ENCODE data around the gene CYBC1.

Gene CYBC1

DNA sequence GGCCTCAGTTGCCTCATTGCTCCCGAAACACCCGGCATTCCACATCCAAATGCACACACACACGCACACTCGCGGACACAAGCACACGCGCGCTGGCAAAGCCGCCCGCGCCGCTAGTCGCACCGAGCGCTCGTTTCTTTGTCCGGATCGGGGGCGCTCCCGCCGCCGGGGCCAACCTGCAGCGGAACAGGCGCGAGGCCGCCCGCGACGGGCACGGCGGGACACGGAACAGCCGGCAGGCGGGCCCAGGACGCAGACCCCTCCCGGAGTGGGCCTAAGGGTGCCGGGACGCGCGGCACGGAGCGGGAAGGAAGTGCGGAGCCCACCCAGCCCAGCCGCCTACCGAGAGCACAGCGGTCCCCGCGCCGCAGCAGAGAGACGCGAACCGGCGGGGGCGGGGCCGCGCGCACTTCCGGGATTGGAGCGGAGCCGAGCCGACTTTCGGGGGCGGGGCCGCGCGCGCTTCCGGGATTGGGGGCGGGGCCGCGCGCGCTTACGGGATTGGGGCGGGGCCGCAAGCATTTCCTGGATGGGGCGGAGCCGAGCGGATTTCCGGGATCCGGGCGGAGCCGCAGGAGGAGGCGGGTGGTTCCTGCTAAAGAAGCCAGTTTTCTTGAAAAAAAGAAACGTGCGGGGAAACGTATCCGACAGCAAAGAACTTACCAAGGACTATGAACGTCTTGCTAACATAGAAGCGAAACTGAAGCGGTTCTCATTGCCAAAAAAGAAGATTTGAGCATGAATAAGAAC, at the start of gene CYBC1:
Gene CYBC1, minus strand, starts transcription at position 396 of the 750 bp plus-strand sequence. CDS start 1,498 bp downstream, outside the sequence.
- peak; percentile 97 for DNase-seq

DNA sequence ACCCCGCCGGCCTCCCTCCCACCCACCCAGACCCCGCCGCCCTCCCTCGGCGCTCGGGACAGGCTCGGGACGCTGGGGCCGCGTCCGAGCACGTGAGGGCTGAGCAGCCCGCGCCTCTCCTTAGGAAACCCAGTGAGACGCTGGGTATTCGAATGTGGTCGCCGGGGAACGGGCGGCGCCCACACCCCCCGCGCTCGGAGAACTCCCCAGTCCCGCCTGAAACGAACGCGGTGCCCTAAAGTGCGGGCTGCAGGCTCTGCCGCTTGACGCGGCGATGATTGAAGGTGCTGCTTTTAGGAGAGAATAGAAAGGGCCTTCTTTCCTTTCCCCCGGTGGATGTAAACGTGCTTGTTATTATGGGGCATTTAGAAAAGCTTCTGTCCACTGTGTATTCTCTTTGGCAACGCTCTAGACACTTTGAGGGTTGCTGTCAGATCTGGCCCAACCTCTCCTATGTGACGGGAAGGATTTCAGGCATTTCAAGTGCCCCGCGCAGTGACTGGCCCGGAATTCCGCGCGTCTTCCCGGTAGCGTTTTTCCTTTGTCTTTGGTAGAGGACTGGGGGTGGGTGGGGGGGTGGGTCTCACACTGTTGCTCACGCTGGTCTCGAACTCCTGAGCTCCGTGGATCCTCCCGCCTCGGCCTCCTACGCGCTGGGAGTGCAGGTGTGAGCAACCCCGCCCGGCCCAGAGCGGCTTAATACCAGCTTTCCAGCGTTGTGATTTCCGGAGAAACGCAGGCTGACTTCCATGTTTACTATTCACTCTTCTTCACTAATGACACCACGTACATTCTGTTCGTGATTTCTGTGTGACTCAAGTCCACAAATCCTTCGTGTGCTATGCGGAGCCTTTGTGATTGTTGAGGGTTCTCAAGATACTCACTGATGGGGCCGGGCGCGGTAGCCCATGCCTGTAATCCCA, 47.2 kb upstream of the CYBC1 start:
- DNase-seq, result peak; percentile 55

DNA sequence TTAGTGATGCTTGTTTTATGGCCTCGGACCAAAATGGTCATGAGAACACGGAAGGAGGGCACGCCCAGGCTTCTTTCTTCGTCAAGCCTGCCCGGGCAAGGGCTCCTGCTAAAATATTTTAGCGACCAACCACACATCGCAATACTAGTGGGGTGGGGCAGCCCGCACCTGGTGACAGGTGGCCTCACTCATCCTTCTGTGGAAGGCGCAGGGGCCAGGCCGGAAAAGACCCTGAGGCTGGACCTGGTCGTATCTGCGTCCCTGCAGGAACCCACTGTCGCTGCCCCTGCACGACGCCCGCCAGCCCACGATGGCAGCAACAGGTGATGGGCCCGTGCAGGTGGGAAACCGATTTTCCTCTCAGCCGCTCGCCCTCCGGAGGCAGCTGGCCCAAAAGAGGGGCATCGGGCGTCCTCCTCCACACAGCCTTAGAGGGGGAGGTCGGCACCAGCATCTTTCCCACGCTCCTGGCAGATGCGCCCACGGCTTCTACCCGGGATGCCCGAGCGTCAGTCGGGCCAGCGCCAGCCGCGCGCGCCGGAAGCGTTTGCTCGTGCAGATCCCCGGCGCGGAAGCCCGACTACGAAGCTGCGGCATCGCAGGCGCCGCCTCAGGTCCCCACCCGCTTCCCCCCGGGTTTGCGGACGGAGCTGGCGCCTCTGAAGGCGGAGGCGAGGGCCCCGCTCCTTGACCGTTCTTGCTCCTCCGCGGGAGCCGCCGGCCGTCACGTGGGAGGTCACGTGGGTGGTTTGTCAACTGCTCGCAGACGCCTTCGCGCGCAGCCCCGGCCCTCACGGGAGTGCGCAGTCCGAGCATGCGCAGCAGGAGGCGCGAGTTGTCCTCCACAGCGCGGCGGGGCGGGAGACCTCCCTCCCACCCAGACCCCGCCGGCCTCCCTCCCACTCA, 46.2 kb upstream of the CYBC1 start:
- peak; percentile 96 for DNase-seq

DNA sequence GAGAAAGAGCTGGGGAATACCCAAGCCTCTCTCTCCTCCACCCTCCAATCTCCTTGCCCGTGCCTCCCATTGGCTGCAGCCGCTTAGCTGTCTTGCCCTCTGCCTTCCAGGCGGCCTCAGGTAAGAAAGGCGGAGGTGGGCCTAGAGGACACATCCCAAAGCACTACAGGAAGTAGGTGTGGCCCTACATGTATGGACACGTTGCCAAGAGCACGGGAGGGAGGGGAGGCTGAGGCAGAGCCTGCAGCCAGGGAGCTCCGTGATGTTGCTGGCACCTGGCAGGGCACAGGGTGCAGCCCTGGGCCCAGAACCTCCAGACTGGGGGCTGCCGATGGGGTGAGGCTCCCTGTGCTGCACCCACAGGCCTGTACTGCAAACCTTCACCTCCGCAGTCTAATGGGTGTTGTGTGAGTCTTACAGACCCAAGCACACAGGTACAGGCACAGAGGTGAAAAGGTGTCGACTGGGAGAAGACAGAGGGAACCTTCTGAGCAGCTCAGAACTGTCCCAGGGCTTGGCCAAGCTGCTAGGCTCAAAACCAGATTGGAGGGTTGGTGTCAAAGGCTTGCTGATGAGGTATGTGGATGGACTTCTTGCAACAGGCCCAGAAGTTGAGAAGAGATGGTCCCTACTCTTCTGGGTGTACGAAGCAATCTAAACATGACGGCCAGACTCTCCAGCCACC, 45.4 kb upstream of the CYBC1 start:
- no peak for DNase-seq

DNA sequence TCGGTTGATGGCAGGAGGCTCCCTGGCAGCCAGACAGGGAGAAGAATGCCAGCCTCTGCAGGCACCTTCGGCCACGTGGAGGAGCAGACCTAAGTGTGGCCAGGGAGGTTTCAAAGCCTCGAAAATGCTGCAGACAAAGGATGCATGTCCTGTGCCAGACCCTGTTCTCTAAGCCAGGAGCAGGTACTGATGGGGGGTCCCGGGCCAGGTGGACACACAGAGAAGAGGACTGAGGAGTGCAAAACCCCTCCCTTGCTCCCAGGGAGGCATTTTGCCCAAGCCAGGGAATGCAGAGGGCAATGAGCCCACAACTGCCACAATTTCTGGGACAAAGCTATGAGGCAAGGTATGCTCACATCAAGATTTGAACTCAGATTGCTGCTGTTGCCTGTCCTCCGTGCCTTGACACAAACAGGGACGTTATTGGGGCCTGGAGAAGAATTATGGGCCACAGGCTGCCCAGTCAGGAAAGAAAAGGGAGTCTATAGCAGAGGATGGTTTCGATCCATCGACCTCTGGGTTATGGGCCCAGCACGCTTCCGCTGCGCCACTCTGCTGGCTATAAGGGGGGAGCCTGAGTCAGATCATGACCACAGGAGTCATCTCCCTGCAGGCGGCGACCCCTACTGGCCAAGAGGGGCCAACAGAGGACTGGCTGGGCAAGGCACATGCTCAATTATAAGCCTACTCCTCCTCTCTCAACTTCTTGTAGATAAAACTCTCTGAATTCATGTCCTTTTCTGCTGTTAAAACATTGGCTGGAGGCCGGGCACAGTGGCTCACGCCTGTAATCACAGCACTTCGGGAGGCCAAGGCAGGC, 43.9 kb upstream of the CYBC1 start:
- peak; percentile 88 for DNase-seq

DNA sequence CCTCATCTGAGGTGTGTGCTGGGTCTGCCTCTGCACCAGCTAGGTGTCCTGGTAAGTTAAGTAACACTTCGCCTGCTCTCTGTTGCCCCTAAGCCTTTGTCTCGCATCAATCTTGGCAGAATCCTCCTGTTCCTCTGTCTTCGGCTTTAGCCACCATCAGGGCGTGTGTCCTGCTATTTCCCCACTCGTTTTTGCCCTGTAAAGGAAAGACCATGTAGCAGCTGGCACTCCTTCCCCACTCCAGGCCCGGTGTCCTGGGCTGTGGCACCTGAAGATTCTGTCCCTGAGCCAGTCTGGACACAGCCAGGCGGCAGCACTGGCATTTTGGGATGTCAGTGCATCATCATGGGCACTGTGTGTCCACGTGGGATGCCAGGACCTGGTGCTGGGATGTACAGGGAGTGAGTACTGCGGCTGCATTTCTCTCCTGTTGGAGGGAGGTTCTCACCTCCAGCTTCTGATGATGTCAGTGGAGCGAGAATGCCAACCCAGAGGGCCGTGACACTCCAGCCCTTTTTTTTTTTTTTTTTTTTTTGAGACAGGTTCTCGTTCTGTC, 42.8 kb upstream of the CYBC1 start:
- DNase-seq, result no peak

DNA sequence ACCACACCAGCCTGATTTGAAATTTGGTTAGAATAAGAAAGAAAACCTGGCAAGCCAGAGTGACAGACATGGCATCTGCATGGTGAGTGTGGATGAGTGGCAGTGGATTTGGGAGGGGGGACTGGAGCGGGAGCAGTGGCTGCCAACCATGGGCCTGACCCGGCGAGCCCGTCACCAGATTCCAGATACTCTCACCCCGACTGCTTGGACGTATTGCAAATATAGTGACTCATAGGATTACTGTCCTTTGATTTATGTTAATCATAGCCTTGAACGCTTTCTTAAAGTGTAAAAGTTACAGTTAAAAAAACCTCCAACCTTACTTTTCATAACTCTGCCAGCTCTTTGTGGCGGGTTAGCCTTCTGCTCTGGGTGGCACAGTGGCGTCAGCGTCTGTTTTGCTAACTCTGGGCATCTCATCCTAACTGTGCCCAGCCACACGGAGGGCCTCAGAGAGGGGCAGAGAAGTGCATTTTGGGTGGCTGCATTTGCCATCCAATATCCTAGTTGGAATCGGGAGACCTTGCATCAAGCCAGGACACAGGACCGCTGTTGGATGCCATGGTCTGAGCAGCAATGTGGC, 42.2 kb upstream of the CYBC1 start:
- no peak for DNase-seq

DNA sequence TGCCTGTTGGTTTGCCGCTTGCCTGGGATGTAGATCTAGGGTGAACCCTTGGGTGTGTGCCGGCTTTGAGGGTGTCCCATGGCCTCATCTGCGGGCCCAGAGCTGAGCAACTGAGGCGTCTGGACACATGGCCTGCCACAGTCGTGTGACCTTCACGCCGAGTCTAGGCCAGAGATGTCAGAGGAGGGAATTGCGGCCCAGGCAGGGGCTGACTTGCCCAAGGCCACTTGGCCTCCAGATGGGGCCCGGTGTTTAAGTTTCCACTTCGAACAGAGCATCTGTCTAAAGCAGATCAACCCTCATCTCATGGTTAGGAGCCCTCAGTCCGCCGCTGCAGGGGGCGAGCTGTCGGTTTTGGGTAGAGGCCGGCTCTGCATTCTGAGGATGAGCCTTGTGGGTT, 41.0 kb upstream of the CYBC1 start:
- no peak for DNase-seq

DNA sequence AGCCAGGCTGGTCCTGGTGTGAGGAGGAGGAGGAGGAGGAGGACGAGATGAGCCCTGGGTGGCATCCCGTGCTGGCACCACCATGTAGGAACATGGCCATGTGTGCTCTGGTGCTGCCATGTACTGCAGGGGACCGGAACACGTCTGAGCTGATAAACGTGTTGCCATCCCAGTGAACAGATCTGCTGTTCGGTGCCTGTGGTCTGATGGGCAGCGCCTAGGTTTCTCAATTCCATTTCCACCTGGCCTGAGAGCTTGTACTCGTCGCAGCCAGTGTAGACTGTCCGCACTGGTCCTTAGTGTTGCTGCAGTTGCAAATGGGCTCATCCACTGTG, 40.6 kb upstream of the CYBC1 start:
- DNase-seq, result no peak

DNA sequence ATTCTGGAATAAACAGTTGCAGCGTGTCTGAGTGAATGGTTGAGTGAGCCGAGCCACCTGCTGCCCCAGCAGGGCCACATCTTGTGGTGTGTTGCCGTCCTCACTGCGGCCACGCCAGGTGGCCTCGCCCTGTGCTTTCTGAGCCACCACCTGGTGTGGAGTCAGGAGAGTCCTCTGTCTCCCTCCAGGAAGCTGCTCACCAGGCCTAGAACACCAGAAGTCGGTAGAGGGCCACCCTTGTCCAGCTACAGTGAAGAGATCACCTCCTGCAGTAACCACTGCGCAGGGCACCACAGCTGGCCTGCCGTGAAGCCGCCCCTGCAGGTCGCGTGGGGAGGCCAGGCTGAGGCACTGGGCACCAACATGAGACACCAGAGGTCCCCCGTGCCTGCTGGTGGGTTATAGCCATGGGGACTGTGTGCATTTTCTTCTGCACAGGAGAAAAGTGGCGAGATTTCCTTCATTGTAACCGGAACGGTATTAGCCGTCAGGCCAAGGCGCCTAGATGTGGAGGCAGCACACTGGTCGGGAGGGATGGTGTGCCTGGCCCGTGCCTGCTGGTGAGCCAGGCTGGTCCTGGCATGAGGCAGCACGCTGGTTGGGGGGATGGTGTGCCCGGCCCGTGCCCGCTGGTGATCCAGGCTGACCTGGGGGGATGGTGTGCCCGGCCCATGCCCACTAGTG, 40.1 kb upstream of the CYBC1 start:
- DNase-seq, result no peak

DNA sequence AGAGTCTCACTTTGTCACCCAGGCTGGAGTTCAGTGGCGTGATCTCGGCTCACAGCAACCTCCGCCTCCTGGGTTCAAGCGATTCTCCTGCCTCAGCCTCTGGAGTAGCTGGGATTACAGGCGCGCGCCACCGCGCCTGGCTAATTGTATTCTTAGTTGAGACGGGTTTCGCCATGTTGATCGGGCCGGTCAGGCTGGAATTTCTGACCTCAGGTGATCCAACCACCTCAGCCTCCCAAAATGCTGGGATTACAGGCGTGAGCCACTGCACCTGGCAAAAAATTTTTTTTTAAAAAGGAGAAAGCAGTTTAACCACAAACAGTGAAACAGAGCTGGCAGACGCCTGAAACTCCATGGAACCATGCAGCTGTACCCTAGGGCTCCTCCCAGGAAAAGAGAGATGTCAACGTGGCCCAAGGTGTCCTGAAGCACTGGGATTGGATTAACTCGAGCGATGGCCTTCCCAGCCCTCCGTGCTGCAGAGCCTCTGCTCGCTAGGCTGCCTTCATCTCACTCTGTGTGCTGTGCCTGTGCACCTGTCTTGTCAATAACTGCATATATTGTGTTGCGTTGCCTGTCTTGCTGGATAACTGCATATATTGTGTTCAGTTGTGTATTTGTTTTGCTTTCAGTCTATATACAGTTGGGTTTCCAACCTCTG, 39.4 kb upstream of the CYBC1 start:
- DNase-seq, result no peak

DNA sequence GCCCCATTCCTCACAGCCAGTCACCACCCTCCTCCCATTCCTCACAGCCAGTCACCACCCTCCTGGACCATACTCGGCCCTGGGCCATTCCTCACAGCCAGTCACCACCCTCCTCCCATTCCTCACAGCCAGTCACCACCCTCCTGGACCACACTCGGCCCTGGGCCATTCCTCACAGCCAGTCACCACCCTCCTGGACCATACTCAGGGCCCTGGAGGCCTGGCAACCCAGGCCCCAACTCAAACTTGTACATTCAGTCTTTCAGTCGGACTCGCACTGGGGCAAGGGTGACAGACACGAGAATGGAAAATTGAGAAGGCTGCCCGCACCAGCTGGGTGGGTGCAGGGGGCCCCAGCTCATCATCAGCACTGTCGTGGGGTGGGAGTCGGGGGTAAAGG, 38.6 kb upstream of the CYBC1 start:
- DNase-seq, result no peak

DNA sequence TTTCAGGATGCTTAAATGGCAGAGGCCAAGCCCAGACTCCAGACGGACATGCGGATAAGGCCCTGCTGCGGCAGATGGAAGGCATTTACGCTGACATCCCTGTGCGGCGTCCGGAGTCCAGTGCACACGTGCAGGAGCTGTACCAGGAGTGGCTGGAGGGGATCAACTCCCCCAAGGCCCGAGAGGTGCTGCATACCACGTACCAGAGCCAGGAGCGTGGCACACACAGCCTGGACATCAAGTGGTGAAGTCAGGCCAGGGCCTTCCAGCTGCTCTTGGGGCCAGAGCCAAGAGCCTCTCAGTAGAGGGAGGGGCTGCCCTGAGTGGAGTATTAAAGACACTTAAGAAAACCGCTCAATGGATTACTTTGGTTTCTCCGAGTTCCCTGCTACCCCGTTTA, 37.4 kb upstream of the CYBC1 start:
- no peak for DNase-seq

DNA sequence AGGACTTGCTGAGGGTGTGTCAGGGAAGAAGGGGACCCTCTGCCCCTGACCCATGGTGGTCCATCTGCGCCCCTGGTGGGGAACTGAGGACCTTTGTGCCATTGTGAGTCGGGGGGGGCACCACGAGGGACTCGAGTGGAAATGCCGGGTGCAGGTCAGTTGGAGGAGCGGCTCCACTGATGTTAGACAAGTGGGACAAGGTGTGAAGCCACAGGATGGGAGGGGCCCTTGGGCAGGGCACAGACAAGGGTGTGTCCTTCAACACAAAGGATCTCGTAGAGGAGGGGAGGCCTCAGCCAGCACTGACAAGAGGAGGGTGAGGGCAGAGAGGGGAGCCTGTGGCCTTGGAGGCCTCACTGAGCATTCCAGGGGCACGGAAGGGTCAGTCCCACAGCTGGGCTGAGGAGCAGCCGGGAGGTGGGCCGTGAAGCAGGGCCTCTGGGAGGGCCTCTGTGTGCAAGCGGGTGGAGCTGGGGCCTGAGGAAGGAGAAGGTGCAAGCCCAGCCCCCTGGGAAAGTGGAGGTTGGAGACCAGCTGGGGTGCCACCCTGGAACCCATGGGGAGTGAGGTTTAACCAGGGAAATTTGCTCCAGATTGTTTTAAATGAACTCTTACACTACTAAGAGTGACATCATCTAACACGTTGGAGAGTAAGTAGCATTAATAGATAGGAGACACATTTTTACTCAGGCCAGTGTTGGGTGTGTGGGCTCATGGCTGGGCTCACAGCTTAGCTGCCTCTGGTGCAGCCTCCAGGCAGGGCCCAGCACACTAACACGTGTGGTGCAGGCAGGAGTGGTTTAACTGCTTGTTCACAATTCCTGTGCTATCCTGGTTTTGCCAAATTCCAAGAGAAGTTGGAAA, 35.9 kb upstream of the CYBC1 start:
- no peak for DNase-seq

DNA sequence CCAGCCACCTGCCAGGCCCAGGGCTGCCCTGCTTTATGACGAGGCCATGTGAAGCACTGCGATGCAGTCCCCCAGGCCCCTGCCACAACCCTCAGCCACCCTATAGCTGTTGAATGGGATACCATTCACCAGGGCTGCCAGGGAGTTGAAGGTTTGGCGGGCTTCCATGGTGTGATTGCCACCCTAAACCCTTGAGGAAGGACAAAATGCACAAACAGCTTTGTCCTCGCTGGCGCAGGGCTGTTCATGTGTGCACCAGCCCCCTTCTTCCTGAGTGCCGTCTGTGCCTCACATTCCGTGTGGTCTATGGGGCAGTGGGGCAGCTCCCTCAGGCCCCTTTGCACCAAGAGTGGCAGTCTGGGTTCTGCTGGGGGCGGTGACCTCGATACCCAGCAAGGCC, 33.3 kb upstream of the CYBC1 start:
- DNase-seq, result no peak

DNA sequence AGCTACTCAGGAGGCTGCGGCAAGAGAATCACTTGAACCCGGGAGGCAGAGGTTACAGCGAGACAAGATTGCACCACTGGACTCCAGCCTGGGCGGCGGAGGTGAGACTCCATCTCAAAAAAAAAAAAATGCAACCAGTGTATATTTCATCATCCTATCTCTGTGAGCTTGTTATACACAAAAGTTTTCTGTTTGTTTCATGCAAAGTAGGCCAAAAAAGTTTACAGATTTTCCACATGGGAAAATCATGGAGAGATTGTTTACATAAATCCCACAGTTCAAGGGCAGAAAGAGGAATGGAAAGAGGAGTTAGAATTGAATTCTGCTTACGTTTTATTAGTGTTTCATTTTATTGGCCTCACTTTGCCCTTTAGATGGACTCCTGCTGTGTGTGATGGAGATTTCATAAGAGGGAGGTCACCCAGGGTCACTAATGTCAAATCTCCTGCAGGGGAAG, 32.7 kb upstream of the CYBC1 start:
- no peak for DNase-seq

DNA sequence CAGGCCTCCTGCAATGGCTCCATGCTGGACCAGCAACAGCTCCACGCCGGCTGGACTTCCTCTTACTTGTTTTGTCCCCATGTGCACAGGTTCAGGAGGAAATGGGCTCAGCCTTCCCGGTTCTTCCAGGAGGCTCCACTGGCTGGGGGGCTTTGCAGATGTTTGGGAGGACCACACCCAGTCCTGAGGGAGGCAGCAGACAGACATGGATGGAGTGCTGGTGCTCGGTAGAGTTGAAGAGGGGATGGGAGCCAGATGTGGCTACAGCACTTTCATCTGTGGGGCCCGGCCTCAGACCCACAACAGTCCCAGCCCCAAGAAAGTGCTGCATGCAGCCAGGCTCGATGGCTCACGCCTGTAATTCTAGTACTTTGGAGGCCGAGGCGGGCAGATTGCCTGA, 29.8 kb upstream of the CYBC1 start:
- no peak for DNase-seq

DNA sequence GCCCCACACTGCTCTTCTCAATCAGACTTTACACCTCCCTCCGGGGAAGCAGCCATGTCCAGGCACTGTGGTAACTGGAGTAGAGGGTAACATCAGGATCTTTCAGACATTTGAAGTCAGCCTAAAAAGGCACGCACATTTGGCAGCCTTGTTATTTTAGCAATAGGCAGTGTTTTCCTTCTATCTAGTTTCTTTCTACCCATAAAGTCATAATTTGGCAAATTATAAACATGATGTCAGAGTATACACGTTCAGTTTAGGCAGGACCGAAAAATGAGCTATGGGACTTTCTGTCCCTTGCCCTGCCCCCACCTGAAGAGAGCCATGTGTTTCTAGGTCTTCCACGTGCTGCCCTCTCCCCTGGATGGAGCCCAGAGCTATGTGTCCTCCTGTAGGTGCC, 29.1 kb upstream of the CYBC1 start:
- no peak for DNase-seq

DNA sequence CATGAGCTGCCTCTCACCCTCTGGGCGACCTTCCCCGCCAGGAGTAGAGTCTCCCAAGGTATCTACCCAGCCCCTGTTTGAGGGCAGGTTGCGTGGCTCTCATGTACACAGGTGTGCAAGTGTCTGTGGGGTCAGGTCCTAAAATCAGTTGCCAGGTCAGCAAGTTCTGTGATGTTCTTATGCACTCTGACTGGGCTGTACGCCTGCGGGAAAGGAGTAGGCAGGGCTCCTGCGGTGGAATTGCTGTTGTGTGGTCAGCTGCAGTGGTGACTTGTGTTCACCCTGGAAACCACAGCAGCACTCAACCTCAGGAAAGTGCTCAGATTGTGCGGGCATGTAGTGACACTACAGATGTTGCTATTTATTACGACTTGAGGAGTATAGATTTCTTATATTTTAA, 27.4 kb upstream of the CYBC1 start:
- no peak for DNase-seq

Data from stimulated activated CD4-positive, alpha-beta T cell treated with anti-CD3 and anti-CD28 coated beads, Interleukin-15, amount 100 ng/mL, for 24 hours (primary cell).